H1 (cell line): ENCODE results near the gene PLCB1. TPM values are rescaled to one million over a fixed set of nuclear protein-coding genes. Genes with fewer than 3 reads are reported as not detected.

ENCODE experiments used
- BRCA1 ChIP-seq: IDR thresholded peaks from 2 replicates; pipeline ENCODE4 v1.6.1; 2012; ENCODE audit warnings: low read depth, low read length, improper control_type of control experiment
- SAP30 ChIP-seq: fragments of 300-600 bp; sonication (generic); IDR thresholded peaks from 2 replicates; pipeline ENCODE4 v1.7.1; 2012; ENCODE audit warnings: low read length, moderate library complexity, mild to moderate bottlenecking, inconsistent platforms; ENCODE audit not compliant: insufficient read depth, insufficient replicate concordance
- TAF1 ChIP-seq: IDR thresholded peaks from 2 replicates; pipeline ENCODE4 v1.6.1; 2011; ENCODE audit warnings: mild to moderate bottlenecking, low read depth, low read length
- TCF12 ChIP-seq: IDR thresholded peaks from 2 replicates; pipeline ENCODE4 v1.6.1; 2011; ENCODE audit warnings: low read depth, mild to moderate bottlenecking, low read length
- polyA plus RNA-seq, 7 experiments: library from polyadenylated mRNA; depleted of rRNA in 3 of 7; stranded (reverse) in 5 of 7; unstranded in 2 of 7; fragments of >200 nt in 5 of 7; fragments of 200-250 nt in 2 of 7; gene quantifications; 1 replicate in 5 of 7; 2 replicates in 1 of 7; 4 replicates in 1 of 7; pipeline versions ENCODE4 v1.2.1 to v1.2.3, GENCODE V29; 2011 to 2013; ENCODE audit warnings: missing spikeins in 2 of 7, mixed read lengths in 2 of 7
- total RNA-seq: library from RNA; stranded (reverse); fragmentation: NEBNext Ultra II Directional; extraction: Animal tissue kit (Norgen Biotek cat#: 25700); gene quantifications from 2 replicates; pipeline ENCODE4 v1.2.1, GENCODE V29; 2021

PLCB1 gene
- total and polyA plus RNA-seq, 2 of the 8 experiments (the other 6 are each of a cell fraction or from before 2014, with no cell fraction given), result 2.6 to 9.1 TPM

DNA sequence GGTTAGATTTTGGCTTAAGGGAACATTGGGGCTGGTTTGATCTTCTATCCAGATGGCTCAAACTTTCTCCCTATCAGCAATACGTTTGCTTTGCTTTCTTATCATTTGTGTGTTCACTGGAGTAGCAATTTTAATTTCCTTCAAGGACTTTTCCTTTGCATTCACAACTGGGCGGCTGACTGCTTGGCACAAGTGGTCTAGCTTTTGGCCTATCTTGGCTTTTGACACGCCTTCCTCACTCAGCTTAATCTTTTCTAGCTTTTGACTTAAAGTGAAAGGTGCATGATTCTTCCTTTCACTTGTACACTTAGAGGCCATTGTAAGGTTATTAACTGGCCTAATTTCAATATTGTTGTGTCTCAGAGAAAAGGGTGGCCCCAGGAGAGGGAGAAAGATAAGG, 254.9 kb downstream of the PLCB1 start (continued):
- TF ChIP-seq TCF12, result no peak
- no peak for TF ChIP-seq TAF1
- no peak for TF ChIP-seq SAP30
- no peak for TF ChIP-seq BRCA1
